ENCODE results near the gene LIPF. TPM values are rescaled to one million over a fixed set of nuclear protein-coding genes. Genes with fewer than 3 reads are reported as not detected.

LIPF gene
- total RNA-seq, 1 donor from 2014 or later, result not detected

DNA sequence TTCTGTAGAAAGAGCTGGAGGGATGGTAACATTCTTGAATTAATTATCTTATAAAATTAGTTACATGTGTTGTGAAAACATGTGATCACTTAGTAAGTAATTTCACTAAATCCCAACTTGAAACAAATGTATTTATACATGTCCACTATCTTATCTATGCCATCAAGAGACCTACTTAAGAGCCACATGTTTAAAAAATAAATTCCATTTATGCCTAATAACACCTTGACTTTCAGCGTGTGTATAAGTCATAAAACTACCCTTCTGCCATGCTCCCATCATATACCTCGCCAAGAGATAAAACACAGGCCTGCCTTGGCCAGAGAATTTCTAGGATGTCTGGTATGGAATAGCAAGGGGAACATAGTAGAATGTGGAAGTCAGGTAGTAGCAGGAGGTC is 40.4 kb upstream of the LIPF start:
- Histone ChIP-seq H3K36me3 (ENCODE audit: control insufficient read depth, insufficient read depth, low read length) (no peaks in the 10 kb centered on the region), H3K4me3 (ENCODE audit: low read depth, low read length) (no peak overlapping the region)

DNA sequence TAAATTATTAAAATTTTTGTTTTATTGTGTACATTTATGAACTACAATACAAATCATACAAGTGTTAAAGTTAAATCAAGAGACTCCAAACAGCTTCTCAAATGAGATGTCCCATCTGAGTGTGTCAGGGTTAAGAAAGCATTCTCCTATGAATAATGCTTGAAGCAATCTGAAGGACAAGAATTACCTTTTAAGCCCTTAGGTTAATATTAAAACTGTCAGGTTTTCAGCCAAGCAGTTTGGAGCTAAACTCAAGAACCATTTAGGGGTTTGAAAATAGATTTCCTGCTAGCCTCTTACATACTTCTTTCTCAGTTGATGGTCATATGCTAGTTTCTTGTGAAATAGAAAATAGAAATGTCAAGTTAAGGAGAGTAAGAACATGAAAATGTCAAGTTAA is 39.4 kb upstream of the LIPF start:
- TF ChIP-seq, protein P1, sequence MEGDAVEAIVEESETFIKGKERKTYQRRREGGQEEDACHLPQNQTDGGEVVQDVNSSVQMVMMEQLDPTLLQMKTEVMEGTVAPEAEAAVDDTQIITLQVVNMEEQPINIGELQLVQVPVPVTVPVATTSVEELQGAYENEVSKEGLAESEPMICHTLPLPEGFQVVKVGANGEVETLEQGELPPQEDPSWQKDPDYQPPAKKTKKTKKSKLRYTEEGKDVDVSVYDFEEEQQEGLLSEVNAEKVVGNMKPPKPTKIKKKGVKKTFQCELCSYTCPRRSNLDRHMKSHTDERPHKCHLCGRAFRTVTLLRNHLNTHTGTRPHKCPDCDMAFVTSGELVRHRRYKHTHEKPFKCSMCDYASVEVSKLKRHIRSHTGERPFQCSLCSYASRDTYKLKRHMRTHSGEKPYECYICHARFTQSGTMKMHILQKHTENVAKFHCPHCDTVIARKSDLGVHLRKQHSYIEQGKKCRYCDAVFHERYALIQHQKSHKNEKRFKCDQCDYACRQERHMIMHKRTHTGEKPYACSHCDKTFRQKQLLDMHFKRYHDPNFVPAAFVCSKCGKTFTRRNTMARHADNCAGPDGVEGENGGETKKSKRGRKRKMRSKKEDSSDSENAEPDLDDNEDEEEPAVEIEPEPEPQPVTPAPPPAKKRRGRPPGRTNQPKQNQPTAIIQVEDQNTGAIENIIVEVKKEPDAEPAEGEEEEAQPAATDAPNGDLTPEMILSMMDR (IDR thresholded peaks at IDR 0.05; ENCODE audit: insufficient read depth, low read length, poor library complexity, severe bottlenecking), result no peak
- Histone ChIP-seq H3K4me3 (ENCODE audit: low read depth, low read length) (no peak overlapping the region), H3K36me3 (ENCODE audit: control insufficient read depth, insufficient read depth, low read length) (no peaks in the 10 kb centered on the region), H3K27me3 (ENCODE audit: control insufficient read depth, insufficient read depth, low read length) (no peaks in the 10 kb centered on the region)
- DNase-seq (ENCODE audit: low read depth), result no peak

More for the DNA sequence above, 40.4 kb upstream of the LIPF start:
- no peak for DNase-seq (ENCODE audit: low read depth)
- TF ChIP-seq, protein P1 (IDR thresholded peaks at IDR 0.05; ENCODE audit: insufficient read depth, low read length, poor library complexity, severe bottlenecking), result no peak
- H3K27me3 ChIP-seq (ENCODE audit: control insufficient read depth, insufficient read depth, low read length), result no peaks in the 10 kb centered on the region

DNA sequence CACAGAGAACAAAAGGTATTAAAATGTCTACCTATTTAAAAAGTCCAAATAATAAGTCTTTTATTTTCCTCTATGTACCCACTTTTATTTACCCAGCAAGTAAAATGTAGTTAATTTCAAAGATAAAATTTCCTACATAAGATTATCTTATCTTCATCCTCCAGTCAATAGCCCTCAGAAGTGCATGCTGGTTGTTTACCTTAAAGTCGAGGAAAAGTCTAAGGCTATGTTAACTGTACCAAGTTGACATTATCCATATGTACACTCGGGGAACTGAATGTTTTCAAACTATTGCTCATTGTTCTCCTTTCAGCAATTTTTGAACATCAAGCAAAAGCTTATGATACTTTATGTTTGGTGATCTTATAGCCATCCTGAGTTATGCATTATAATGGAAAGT is 24.1 kb upstream of the LIPF start:
- Histone ChIP-seq H3K27me3 (ENCODE audit: control insufficient read depth, insufficient read depth, low read length) (no peaks in the 10 kb centered on the region), H3K4me3 (ENCODE audit: low read depth, low read length) (no peak overlapping the region), H3K36me3 (ENCODE audit: control insufficient read depth, insufficient read depth, low read length) (no peaks in the 10 kb centered on the region)
- TF ChIP-seq, protein P1 (IDR thresholded peaks at IDR 0.05; ENCODE audit: insufficient read depth, low read length, poor library complexity, severe bottlenecking), result no peak
- no peak for DNase-seq (ENCODE audit: low read depth)

DNA sequence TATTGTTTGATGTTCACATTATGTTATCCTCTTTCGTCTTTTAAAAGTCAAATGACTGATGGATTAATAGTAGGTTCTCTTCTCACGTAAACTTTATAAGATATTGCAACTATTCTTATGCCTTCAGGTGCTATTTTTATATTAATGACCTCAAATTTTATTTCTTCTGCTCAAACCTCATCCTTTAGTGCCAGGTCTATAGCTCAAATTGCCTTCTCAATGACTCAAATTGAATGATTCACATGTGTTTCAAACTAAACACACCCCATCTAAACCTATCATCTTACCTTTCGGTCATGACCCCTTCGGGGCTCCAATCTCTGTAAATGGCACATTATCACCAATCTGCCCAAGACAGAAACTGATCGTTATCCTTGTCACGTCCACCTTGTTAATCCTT is 22.0 kb upstream of the LIPF start:
- no peaks in the 10 kb centered on the region for H3K27me3 ChIP-seq (ENCODE audit: control insufficient read depth, insufficient read depth, low read length)
- no peaks in the 10 kb centered on the region for H3K36me3 ChIP-seq (ENCODE audit: control insufficient read depth, insufficient read depth, low read length)
- TF ChIP-seq, protein P1 (IDR thresholded peaks at IDR 0.05; ENCODE audit: insufficient read depth, low read length, poor library complexity, severe bottlenecking), result no peak
- no peak overlapping the region for H3K4me3 ChIP-seq (ENCODE audit: low read depth, low read length)
- no peak for DNase-seq (ENCODE audit: low read depth)

DNA sequence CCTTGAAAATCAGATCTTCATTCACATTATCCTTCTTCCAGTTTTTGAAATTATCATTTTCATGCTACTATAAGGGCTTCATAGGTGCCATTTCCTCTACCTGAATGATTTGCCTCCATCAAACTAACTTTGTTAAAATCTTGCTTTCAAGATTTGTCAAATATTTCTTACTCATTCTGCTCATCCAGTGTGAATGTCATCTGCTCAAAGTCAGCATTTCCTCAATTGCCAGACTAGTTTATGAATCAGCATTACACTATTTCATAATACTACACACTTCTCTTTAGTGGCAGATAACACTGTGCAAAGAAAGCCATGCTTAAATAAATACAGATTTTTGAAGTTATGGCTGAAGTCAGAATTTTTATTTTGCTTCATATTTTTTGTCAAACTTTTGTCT is 21.3 kb upstream of the LIPF start:
- H3K4me3 ChIP-seq (ENCODE audit: low read depth, low read length), result no peak overlapping the region
- TF ChIP-seq, protein P1 (IDR thresholded peaks at IDR 0.05; ENCODE audit: insufficient read depth, low read length, poor library complexity, severe bottlenecking), result no peak
- no peaks in the 10 kb centered on the region for H3K27me3 ChIP-seq (ENCODE audit: control insufficient read depth, insufficient read depth, low read length)
- no peaks in the 10 kb centered on the region for H3K36me3 ChIP-seq (ENCODE audit: control insufficient read depth, insufficient read depth, low read length)
- no peak for DNase-seq (ENCODE audit: low read depth)

DNA sequence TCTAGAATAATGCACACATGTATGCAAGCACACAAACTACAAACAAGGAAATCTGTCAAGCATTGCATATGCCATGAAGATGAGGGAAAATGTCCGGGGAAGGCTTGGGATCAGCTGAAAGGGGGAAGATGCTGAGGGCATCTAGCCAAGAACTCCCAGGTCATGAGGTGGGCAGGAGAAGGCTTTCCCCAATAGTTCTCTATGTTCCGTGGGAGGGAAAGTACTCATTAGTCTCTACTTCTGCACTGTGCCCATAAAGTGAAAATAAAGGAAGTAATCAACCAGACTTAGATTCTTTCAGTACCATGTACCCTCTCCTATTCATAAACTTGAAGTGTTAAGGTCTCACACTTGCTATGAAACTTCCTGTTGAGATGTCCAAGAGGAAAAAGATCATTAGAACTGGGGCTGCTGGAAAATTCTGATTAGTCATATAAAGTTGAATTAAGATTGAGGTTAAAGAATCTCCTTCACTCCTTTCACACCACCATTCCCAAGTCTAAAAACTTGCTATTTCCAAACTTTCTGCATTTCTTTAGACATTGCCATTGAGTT is 17.1 kb upstream of the LIPF start:
- H3K36me3 ChIP-seq (ENCODE audit: control insufficient read depth, insufficient read depth, low read length), result no peaks in the 10 kb centered on the region
- TF ChIP-seq, protein P1 (IDR thresholded peaks at IDR 0.05; ENCODE audit: insufficient read depth, low read length, poor library complexity, severe bottlenecking), result no peak
- H3K4me3 ChIP-seq (ENCODE audit: low read depth, low read length), result no peak overlapping the region

More for the DNA sequence above, 17.1 kb upstream of the LIPF start:
- no peaks in the 10 kb centered on the region for H3K27me3 ChIP-seq (ENCODE audit: control insufficient read depth, insufficient read depth, low read length)
- no peak for DNase-seq (ENCODE audit: low read depth)
